Measurements from ENCODE around the gene DNAJB12. TPM values are rescaled to one million over a fixed set of nuclear protein-coding genes. Genes with fewer than 3 reads are reported as not detected.
A peak's percentile ranks its signal among the peaks of the same experiment; 100 is the strongest.

DNAJB12 gene
- total RNA-seq, 1 donor from 2014 or later: 32.1 TPM

DNA sequence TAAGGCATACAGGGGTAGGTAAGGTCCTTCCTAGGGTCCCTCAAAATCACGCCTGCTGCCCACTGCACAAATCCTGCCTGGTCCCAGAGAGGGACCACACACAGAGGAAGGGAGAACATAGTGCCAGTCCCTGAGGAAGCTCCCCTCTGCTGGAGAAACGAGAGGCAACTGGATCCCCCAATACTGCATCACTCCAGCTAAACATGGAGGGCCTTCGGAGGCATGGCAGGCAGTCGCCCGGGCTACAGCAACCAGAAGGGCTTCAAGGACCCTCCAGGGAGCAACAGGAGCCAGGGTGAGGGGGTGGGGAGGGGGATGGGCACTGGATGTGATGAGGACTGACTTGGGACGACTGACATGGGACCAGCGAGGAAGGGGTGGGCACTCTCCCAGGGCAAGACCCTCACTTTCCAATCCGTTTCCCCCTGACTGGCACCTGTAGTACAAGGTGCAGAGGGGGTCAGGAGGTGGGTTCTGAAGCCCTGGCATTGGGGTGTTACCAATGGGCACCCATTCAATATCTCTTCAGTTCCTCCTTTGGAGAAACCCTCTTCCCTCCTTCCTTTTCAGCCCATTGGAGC, 59.3 kb downstream of the DNAJB12 start:
- H3K4me3 Mint-ChIP-seq: no peak overlapping the region
- DNase-seq (ENCODE audit: low spot score in 2 of 2, unreplicated experiment in 2 of 2): no peak
- H3K9me3 Mint-ChIP-seq: no peaks in the 10 kb centered on the region
- H3K27me3 Mint-ChIP-seq (ENCODE audit: low read depth): no peaks in the 10 kb centered on the region
- TF ChIP-seq, protein P1, sequence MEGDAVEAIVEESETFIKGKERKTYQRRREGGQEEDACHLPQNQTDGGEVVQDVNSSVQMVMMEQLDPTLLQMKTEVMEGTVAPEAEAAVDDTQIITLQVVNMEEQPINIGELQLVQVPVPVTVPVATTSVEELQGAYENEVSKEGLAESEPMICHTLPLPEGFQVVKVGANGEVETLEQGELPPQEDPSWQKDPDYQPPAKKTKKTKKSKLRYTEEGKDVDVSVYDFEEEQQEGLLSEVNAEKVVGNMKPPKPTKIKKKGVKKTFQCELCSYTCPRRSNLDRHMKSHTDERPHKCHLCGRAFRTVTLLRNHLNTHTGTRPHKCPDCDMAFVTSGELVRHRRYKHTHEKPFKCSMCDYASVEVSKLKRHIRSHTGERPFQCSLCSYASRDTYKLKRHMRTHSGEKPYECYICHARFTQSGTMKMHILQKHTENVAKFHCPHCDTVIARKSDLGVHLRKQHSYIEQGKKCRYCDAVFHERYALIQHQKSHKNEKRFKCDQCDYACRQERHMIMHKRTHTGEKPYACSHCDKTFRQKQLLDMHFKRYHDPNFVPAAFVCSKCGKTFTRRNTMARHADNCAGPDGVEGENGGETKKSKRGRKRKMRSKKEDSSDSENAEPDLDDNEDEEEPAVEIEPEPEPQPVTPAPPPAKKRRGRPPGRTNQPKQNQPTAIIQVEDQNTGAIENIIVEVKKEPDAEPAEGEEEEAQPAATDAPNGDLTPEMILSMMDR (IDR thresholded peaks at IDR 0.05; ENCODE audit: unreplicated experiment): no peak
- no peak overlapping the region for H3K27ac Mint-ChIP-seq
- H3K36me3 Mint-ChIP-seq: no peaks in the 10 kb centered on the region
- H3K4me1 Mint-ChIP-seq: peaks cover 23% of the 10 kb centered on the region

DNA sequence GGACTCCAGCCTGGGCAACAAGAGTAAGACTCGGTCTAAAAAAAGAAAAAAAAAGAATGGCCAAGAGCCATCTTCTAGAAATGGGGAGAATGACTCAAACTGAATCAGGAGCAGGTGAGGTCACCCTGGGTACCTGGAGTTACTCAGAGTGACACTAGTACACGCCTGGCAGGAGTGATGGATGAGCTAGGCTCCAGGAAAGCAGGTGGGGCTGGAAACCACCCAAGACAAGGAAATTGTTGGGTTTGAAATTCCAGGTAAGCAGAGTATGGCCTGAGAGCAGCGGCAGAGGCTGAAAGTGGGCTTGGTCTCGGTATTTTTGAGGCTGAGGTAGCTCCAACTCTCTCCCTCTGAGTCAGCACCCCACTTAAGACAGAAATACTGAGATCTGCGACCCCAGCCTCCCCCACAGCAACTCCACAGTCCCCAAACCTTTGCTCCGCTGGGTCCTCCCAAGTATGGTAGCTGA, 62.5 kb downstream of the DNAJB12 start:
- Mint-ChIP-seq H3K27ac (peak overlapping the region; percentile 88), H3K9me3 (no peaks in the 10 kb centered on the region), H3K36me3 (no peaks in the 10 kb centered on the region), H3K27me3 (ENCODE audit: low read depth) (no peaks in the 10 kb centered on the region), H3K4me1 (peaks cover 14% of the 10 kb centered on the region), H3K4me3 (no peak overlapping the region)
- TF ChIP-seq, protein P1 (IDR thresholded peaks at IDR 0.05; ENCODE audit: unreplicated experiment): no peak
- DNase-seq (ENCODE audit: low spot score in 2 of 2, unreplicated experiment in 2 of 2): no peak

- TF ChIP-seq, protein P1 (IDR thresholded peaks at IDR 0.05; ENCODE audit: unreplicated experiment): no peak
- no peak for DNase-seq (ENCODE audit: low spot score in 2 of 2, unreplicated experiment in 2 of 2)
- Mint-ChIP-seq H3K27ac (no peak overlapping the region), H3K36me3 (no peaks in the 10 kb centered on the region), H3K27me3 (ENCODE audit: low read depth) (no peaks in the 10 kb centered on the region), H3K9me3 (no peaks in the 10 kb centered on the region), H3K4me1 (peaks cover 15% of the 10 kb centered on the region), H3K4me3 (no peak overlapping the region)
Measured at GRCh38 chr10:72291019-72291532, 63.6 kb downstream of the DNAJB12 start.

- Mint-ChIP-seq H3K36me3 (no peaks in the 10 kb centered on the region), H3K4me1 (peaks cover 4% of the 10 kb centered on the region), H3K27me3 (ENCODE audit: low read depth) (no peaks in the 10 kb centered on the region), H3K9me3 (no peaks in the 10 kb centered on the region), H3K4me3 (no peak overlapping the region), H3K27ac (no peak overlapping the region)
- DNase-seq (ENCODE audit: low spot score in 2 of 2, unreplicated experiment in 2 of 2): no peak
- TF ChIP-seq, protein P1 (IDR thresholded peaks at IDR 0.05; ENCODE audit: unreplicated experiment): no peak
Measured at GRCh38 chr10:72285972-72286521, 68.7 kb downstream of the DNAJB12 start.

- H3K36me3 Mint-ChIP-seq: no peaks in the 10 kb centered on the region
- no peak overlapping the region for H3K4me3 Mint-ChIP-seq
- DNase-seq (ENCODE audit: low spot score in 2 of 2, unreplicated experiment in 2 of 2): no peak
- H3K9me3 Mint-ChIP-seq: no peaks in the 10 kb centered on the region
- H3K4me1 Mint-ChIP-seq: peaks cover 4% of the 10 kb centered on the region
- TF ChIP-seq, protein P1 (IDR thresholded peaks at IDR 0.05; ENCODE audit: unreplicated experiment): no peak
- no peak overlapping the region for H3K27ac Mint-ChIP-seq
- no peaks in the 10 kb centered on the region for H3K27me3 Mint-ChIP-seq (ENCODE audit: low read depth)
Measured at GRCh38 chr10:72283131-72283530, 71.6 kb downstream of the DNAJB12 start.

Other genes with a start within 250 kb of the DNAJB12 start
- gene ANAPC16, start 138.9 kb downstream of the DNAJB12 start, total RNA-seq: 74.3 to 80.5 TPM (median 78.7 TPM) in 3 replicates
- 35.2 to 36.6 TPM (median 36.4 TPM) in 3 replicates for gene ASCC1, start 138.6 kb downstream of the DNAJB12 start, total RNA-seq
- 61.6 to 62.5 TPM (median 61.9 TPM) in 3 replicates for gene DDIT4, start 81.0 kb downstream of the DNAJB12 start, total RNA-seq

All from mesothelial cell of epicardium (in vitro differentiated cells).